HepG2 (cell line): ENCODE measurements around the gene TASL. TPM values are rescaled to one million over a fixed set of nuclear protein-coding genes. Genes with fewer than 3 reads are reported as not detected.

ENCODE experiments used
- ATAC-seq: fragments of 200-7000 bp; cut with Tn5 transposase; 3 replicates; pipeline ENCODE4 v1.9.1; 2020; ENCODE audit warnings: mild to moderate bottlenecking, moderate library complexity
- BruUV-seq: library from RNA; stranded (reverse); fragments of 400-500 nt; replicated peaks from 2 replicates; lab custom pipeline; 2021; lab: Mats Ljungman, UMichigan
- CTCF ChIA-PET: fragments of 300-600 bp; formaldehyde crosslinking; extraction: SDS; loops from one replicate; lab custom pipeline; 2021; ENCODE audit warnings: low total read pairs, inconsistent platforms, low intra/inter-chr PET ratio; lab: Yijun Ruan, JAX
- POLR2A ChIA-PET: fragments of 350-600 bp; sonication (Branson Sonifier 250); formaldehyde crosslinking; loops from one replicate; lab custom pipeline; 2020; ENCODE audit warnings: antibody characterized with exemption, inconsistent platforms; lab: Yijun Ruan, JAX
- DNase-seq: peaks from one replicate; pipeline ENCODE4 v3.0.0-alpha.2; 2015; ENCODE audit warnings: low spot score
- FAIRE-seq: peaks from 3 replicates; lab custom pipeline; 2011; peaks lifted over from hg19 to GRCh38; lab: Jason Lieb, UNC
- H2AFZ ChIP-seq: one replicate; pipeline ENCODE4 v1.6.1; 2011; ENCODE audit warnings: low read length, inconsistent platforms
- H3K27ac ChIP-seq: fragments of 300-600 bp; 3 replicates; pipeline ENCODE4 v1.8.0; 2011; ENCODE audit warnings: mixed run types, mild to moderate bottlenecking, mixed read lengths, low read length, inconsistent platforms; ENCODE audit not compliant: insufficient read depth; ENCODE audit errors: extremely low read length
- H3K27me3 ChIP-seq, 2 experiments: fragments of 200-600 bp in 1 of 2; 2 replicates in 1 of 2; 3 replicates in 1 of 2; pipeline versions ENCODE4 v1.6.0 to v1.8.0; 2011; ENCODE audit warnings: low read length in 2 of 2, mild to moderate bottlenecking in 2 of 2, moderate library complexity in 2 of 2, inconsistent platforms in 1 of 2; ENCODE audit not compliant: insufficient read depth in 2 of 2, control insufficient read depth in 1 of 2
- H3K36me3 ChIP-seq, 2 experiments: fragments of 200-600 bp in 1 of 2; replicated peaks in 1 of 2; 2 replicates in 1 of 2; 3 replicates in 1 of 2; pipeline versions ENCODE4 v1.5.1 to v1.8.0; 2011; ENCODE audit warnings: low read length in 2 of 2, inconsistent platforms in 1 of 2; ENCODE audit not compliant: insufficient read depth in 2 of 2, control insufficient read depth in 1 of 2
- H3K4me1 ChIP-seq: 2 replicates; pipeline ENCODE4 v1.5.1; 2012; ENCODE audit warnings: low read length, inconsistent platforms; ENCODE audit not compliant: insufficient read depth
- H3K4me2 ChIP-seq: 2 replicates; pipeline ENCODE4 v1.6.0; 2011; ENCODE audit warnings: low read depth, low read length, inconsistent platforms
- H3K4me3 ChIP-seq, 3 experiments: fragments of 200-600 bp in 1 of 3; sonication (generic), shearing (Covaris generic) in 1 of 3; replicated peaks in 1 of 3; 2 replicates each; pipeline ENCODE4 v1.5.1; 2011 to 2016; ENCODE audit warnings: low read length in 3 of 3, inconsistent platforms in 2 of 3, low read depth in 2 of 3, mild to moderate bottlenecking in 2 of 3, control low read depth in 1 of 3, mixed read lengths in 1 of 3; ENCODE audit not compliant: insufficient read depth in 1 of 3
- H3K79me2 ChIP-seq: one replicate; pipeline ENCODE4 v1.6.1; 2011; ENCODE audit warnings: low read length, inconsistent platforms; ENCODE audit not compliant: insufficient read depth
- H3K9ac ChIP-seq: 2 replicates; pipeline ENCODE4 v1.6.0; 2011; ENCODE audit warnings: mild to moderate bottlenecking, low read depth, low read length, inconsistent platforms; ENCODE audit not compliant: insufficient read depth
- H3K9me3 ChIP-seq: 2 replicates; pipeline ENCODE4 v1.5.1; 2012; ENCODE audit warnings: mild to moderate bottlenecking, low read length
- H4K20me1 ChIP-seq: 2 replicates; pipeline ENCODE4 v1.6.0; 2011; ENCODE audit warnings: inconsistent platforms, mild to moderate bottlenecking, low read length, moderate library complexity; ENCODE audit not compliant: insufficient read depth
- CHD4 ChIP-seq: fragments of 200-600 bp; sonication (generic); IDR thresholded peaks from 2 replicates; pipeline ENCODE4 v1.7.0; 2017; ENCODE audit warnings: mild to moderate bottlenecking, low read length, borderline replicate concordance
- GABPB1 ChIP-seq: IDR thresholded peaks from 2 replicates; pipeline ENCODE4 v1.6.1; 2016; ENCODE audit warnings: mild to moderate bottlenecking, missing genetic modification reagents, moderate library complexity, missing compliant biosample characterization
- MBNL3 ChIP-seq: fragments of 250-450 bp; sonication (Bioruptor Pico); conservative IDR thresholded peaks from 2 replicates; pipeline ENCODE4 v1.8.0; 2022; ENCODE audit warnings: mild to moderate bottlenecking, inconsistent platforms
- NFE2L1 ChIP-seq: sonication (generic); formaldehyde crosslinking; IDR thresholded peaks from 2 replicates; pipeline ENCODE4 v1.4.0; 2020; ENCODE audit warnings: missing genetic modification reagents, mild to moderate bottlenecking, borderline replicate concordance
- SNAPC5 ChIP-seq: sonication (generic); formaldehyde crosslinking; IDR thresholded peaks from 2 replicates; pipeline ENCODE4 v1.8.1; 2023; ENCODE audit warnings: mild to moderate bottlenecking, missing genetic modification reagents, borderline replicate concordance
- ZBTB43 ChIP-seq: sonication (generic); formaldehyde crosslinking; conservative IDR thresholded peaks from 2 replicates; pipeline ENCODE4 v1.4.0; 2020; ENCODE audit warnings: missing genetic modification reagents
- ZNF296 ChIP-seq: sonication (generic); formaldehyde crosslinking; conservative IDR thresholded peaks from 2 replicates; pipeline ENCODE4 v1.5.0; 2020; ENCODE audit warnings: mild to moderate bottlenecking, missing genetic modification reagents
- ZNF550 ChIP-seq: sonication (generic); formaldehyde crosslinking; IDR thresholded peaks from 2 replicates; pipeline ENCODE4 v1.4.0; 2020; ENCODE audit warnings: mild to moderate bottlenecking, missing genetic modification reagents, borderline replicate concordance
- ZNF574 ChIP-seq: sonication (generic); formaldehyde crosslinking; IDR thresholded peaks from 2 replicates; pipeline ENCODE4 v1.4.0; 2020; ENCODE audit warnings: missing genetic modification reagents
- WGBS: methylation state at CpG from one replicate; pipeline ENCODE4 v1.1.6; 2017; ENCODE audit warnings: low lambda C conversion rate; 5-methylcytosine and 5-hydroxymethylcytosine counted together
- in situ Hi-C: cut with HindIII; loops from 2 replicates; pipeline ENCODE4 v1.10.0; 2017; ENCODE audit warnings: low pct_unique_long_range_greater_than_20kb; ENCODE audit not compliant: extremely low pct_ligation_motif_present
- intact Hi-C: fragments of 100-400 bp; cut with micrococcal nuclease; formaldehyde crosslinking; loops from one replicate; pipeline ENCODE4 v1.10.0; 2022; ENCODE audit not compliant: unreplicated experiment
- polyA plus RNA-seq, 8 experiments: library from polyadenylated mRNA; depleted of rRNA in 3 of 8; stranded (reverse) in 7 of 8; unstranded in 1 of 8; fragments of >200 nt; fragmentation: Illumina TruSeq in 4 of 8; extraction: Trizol in 4 of 8; gene quantifications; 2 replicates each; pipeline versions ENCODE4 v1.2.1 to v1.2.3, GENCODE V29; 2011 to 2016; ENCODE audit warnings: low read depth in 4 of 8, missing spikeins in 1 of 8, mixed read lengths in 1 of 8; ENCODE audit not compliant: insufficient read depth in 1 of 8
- total RNA-seq, 5 experiments: library from RNA; depleted of rRNA; stranded (reverse); fragments of >200 nt; fragmentation: Illumina TruSeq; extraction: Trizol; gene quantifications; 2 replicates each; pipeline ENCODE4 v1.2.3, GENCODE V29; 2016; ENCODE audit warnings: low read depth in 1 of 5

TASL gene
- total and polyA plus RNA-seq, 2 of the 13 experiments (the other 11 are each of a cell fraction or from before 2014, with no cell fraction given) = not detected

GRCh38 chrX:30589146-30589888 is 11.8 kb upstream of the TASL start (continued):
- TF ChIP-seq ZBTB43 (CRISPR knock-in tag) (no peak), ZNF296 (CRISPR knock-in tag) (no peak), ZNF550 (CRISPR knock-in tag) (no peak), NFE2L1 (no peak), CHD4 (no peak)

GRCh38 chrX:30586516-30586915 is 8.9 kb upstream of the TASL start:
- POLR2A ChIA-PET = no interaction called here
- DNase-seq (no peak), FAIRE-seq (no peak)

More at GRCh38 chrX:30586516-30586915, 8.9 kb upstream of the TASL start:
- Histone ChIP-seq H4K20me1 (no peaks in the 10 kb centered on the region), H3K4me1 (peaks cover 14% of the 10 kb centered on the region), H3K9me3 (no peaks in the 10 kb centered on the region), H3K4me3 (no peak overlapping the region), H3K4me2 (no peak overlapping the region), H3K36me3 (no peaks in the 10 kb centered on the region), H3K27me3 (no peaks in the 10 kb centered on the region), H2AFZ (no peak overlapping the region), H3K79me2 (no peaks in the 10 kb centered on the region), H3K27ac (no peak overlapping the region), H3K9ac (no peak overlapping the region)
- CTCF ChIA-PET = no interaction called here
- no TSS peak for BruUV-seq
- ATAC-seq = no peak
- WGBS = 27% methylated on average over 1 of the region's 1 CpG
- intact Hi-C loops = no loop called here
- TF ChIP-seq GABPB1 (CRISPR knock-in tag) (no peak), ZNF574 (CRISPR knock-in tag) (no peak), SNAPC5 (CRISPR knock-in tag) (no peak), MBNL3 (CRISPR knock-in tag) (no peak)
- in situ Hi-C loops = no loop called here
